KOPT-K1 (cell line): Measurements from ENCODE around the gene IMMP2L.

ENCODE experiments used
- H3K27ac ChIP-seq: fragments of 200-600 bp; sonication (generic); 2 replicates; pipeline ENCODE4 v1.5.1; 2016; ENCODE audit warnings: antibody characterized with exemption, mild to moderate bottlenecking, low read depth, low read length; ENCODE audit not compliant: poor library complexity, severe bottlenecking
- H3K36me3 ChIP-seq: fragments of 200-600 bp; sonication (generic); 2 replicates; pipeline ENCODE4 v1.5.1; 2017; ENCODE audit warnings: antibody characterized with exemption, mild to moderate bottlenecking, low read length, moderate library complexity; ENCODE audit not compliant: insufficient read depth
- H3K9me3 ChIP-seq: fragments of 200-600 bp; sonication (generic); 2 replicates; pipeline ENCODE4 v1.5.1; 2017; ENCODE audit warnings: antibody characterized with exemption, low read length, mild to moderate bottlenecking; ENCODE audit not compliant: insufficient read depth, poor library complexity, severe bottlenecking

IMMP2L gene

DNA sequence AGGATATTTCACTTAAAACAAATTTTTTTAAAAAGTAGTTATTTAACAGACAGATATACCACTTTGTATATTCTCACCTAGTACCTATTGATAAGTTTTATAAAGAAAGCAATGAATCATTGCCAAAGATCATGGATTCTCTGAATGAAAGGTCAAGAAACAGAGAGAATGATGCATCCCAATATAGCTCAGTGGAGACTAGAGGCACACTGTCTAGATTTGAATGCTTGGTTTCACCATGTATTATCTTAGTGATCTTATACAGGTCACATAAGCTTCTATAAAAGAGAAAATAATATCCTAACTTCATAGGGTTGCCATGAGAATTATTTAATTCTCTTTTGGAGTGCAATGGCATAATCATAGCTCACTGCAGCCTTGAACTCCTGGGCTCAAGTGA, 558.4 kb downstream of the IMMP2L start:
- Histone ChIP-seq H3K27ac (no peak overlapping the region), H3K36me3 (no peaks in the 10 kb centered on the region), H3K9me3 (no peaks in the 10 kb centered on the region)

DNA sequence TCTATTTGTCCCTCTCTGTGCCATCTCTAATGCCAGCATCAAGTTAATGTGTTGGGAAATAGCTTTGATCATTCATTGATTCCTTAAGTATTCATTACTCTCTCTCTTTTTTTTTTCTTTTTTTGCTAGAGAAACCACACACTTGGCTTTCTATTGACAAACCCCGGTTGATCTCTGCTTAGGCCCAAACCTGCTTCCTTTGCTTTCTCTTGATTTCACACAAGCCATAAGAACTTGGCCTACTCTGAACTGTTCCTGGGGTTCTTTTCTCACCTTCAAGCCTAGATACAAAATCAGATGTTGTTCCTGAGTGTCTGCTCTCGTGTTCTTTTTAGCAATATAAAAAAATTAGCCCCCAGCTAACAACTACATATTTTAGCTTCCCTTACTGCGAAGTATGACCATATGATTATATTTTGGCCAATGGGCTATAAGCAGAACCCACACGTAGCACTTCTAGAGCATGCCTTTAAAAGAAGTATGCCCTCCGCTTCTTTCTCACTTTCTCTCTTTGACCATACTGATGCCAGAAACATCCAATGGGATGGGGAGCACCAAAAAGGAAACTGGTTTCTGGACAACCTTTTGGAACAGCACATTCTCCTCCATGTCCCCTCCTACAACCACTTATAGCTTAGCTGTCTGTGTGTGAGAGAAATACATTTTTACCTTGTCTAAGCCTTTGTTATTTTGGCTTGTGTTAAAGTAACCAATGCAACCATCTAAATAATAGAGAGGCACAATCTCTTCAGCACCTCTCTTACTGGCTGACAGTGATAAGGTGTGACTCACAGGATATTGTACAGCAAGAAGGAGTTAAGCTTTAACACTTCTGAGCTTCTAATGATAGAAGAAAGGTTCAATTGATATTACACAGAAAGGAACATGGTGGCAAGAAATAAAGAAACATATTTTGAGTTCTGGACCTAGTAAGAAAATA, 568.0 kb downstream of the IMMP2L start:
- Histone ChIP-seq H3K9me3 (no peaks in the 10 kb centered on the region), H3K36me3 (no peaks in the 10 kb centered on the region), H3K27ac (no peak overlapping the region)

DNA sequence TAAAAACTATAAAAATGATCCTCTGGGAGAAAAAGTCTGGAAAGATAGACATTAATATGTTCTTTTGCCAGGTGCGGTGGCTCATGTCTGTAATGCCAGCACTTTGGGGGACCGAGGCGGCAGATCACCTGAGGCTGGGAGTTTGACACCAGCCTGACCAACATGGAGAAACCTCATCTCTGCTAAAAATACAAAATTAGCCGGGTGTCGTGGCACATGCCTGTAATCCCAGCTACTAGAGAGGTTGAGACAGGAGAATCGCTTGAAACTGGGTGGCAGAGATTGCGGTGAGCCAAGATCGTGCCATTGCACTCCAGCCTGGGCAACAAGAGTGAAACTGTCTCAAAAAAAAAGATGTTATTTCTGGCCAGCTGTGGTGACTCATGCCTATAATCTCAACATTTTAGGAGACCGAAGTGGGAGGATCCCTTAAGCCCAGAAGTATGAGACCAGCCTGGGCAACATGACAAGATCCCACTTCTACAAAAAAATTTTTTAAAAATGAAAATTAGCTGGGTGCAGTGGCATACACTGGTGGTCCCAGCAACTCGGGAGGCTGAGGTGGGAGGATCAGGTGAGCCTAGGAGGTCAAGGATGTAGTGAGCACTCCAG, 573.3 kb downstream of the IMMP2L start:
- Histone ChIP-seq H3K27ac (no peak overlapping the region), H3K36me3 (no peaks in the 10 kb centered on the region), H3K9me3 (no peaks in the 10 kb centered on the region)

DNA sequence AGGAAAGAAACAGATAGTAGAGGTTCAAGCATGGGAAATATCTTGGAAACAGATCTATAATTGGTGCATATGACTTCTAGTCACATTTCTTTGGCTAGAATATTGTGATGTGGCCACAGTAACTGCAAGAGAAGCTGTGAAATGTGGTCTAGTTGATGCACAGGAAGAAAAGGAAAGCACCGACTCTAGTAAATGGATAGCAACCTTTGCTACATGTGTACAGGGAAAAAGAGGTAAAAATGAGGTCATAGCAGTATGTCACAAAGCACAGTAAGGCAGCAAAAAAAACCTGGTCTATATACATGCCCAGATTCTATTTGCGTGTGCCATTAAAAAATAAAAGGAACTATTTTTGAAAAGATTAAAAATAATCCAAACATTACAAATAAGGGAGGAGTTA, 573.9 kb downstream of the IMMP2L start:
- no peaks in the 10 kb centered on the region for H3K36me3 ChIP-seq
- no peaks in the 10 kb centered on the region for H3K9me3 ChIP-seq
- H3K27ac ChIP-seq = no peak overlapping the region

DNA sequence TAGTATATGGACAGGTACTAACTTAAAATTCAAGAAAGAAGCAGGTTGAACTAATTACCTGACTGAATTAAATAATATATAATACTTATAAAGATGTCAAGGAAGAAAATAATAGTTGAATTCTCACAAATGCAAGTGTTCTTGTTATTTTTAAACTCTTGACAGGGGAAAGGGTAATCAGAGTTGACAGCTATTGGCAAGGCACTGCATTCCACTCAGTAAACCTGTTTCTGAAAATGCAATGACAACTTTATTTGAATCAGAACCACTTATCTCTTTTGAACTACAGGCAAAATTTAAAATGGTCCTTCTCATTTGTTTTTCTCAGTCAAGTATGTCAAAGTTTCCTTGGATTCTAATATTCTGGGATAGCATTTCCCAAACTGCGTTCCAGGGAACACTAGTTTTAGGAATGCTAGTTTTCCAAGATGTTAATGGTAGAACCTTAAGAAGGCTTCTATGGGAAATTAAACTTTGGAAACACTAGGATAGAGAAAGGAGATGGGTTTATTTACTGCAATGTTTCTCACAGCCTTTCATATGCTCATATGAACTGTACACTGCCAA, 575.1 kb downstream of the IMMP2L start:
- Histone ChIP-seq H3K9me3 (no peaks in the 10 kb centered on the region), H3K36me3 (no peaks in the 10 kb centered on the region), H3K27ac (no peak overlapping the region)

DNA sequence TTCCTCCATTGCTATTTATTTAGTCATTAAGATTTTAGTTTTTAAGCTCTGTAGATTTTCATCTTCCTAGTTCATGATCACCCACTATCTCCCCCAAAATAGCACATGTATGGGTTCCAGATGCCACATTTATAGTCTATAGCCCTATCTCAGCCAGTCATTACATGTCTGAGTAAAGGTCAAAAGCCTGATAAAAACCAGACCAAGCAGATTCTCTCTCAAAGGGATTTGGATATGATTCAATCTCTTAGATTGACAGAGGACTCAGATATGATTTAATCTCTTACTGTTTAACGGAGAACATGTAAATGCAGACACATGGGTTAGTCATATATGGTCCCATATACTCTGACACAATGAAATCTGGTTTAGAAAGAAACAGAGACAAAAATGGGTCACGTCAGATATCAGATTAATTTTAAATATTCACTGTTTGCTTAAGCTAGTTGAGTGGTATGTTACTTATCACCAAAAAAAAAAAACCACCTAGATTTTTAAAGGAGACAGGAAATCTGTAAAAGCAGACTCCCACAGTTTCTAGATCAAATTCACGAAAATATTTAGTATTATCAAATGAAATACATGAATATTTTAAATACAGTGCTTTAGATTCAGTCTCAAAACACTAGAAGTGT, 578.4 kb downstream of the IMMP2L start:
- no peak overlapping the region for H3K27ac ChIP-seq
- H3K36me3 ChIP-seq = no peaks in the 10 kb centered on the region
- no peaks in the 10 kb centered on the region for H3K9me3 ChIP-seq

DNA sequence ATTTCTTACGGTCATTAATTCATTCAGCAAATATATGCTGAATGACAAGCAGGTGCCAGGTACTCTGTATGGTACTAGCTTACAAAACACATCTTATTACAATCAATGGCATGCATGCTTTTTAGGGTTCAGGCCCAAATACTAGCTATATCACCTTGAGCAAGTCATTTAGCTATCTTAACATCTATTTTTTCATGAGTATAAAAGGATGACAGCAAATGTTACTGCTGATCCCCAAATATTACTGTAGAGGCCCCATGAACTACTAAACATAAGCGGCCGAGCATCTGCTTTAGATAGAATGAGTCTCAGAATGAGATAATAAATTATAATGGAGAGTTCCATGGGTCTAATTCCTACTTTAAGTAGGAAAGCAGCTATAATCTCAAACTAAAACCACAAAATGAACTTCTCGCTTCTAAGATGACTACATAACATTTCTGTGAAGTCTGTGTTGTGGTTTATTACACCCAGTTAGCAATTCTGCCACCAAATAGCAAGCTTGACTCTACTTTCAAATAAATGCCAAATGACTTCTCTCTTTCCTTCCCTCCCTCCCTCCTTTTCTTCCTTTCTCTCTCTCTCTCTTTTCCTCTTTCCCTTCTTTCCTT, 585.1 kb downstream of the IMMP2L start:
- no peaks in the 10 kb centered on the region for H3K36me3 ChIP-seq
- H3K27ac ChIP-seq = peak overlapping the region; percentile 40
- H3K9me3 ChIP-seq = no peaks in the 10 kb centered on the region

DNA sequence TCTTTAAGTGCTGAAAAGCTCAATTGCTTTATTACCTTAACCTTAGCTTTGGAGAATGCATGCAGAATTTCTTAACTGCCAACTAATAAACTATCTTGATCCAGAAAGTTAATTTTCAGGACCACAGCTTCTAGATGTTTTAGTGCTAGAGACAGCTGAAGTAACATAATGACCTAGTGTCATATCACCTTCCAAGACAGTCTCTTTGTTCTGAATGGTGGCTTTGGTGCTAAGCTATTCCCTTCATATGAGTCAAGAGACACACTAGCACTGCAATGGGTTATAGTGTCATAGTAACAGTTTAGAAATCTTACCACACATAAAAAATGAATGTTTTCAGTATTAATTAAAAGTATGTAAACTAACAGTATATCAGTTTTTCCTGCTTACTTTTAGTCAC, 586.8 kb downstream of the IMMP2L start:
- no peaks in the 10 kb centered on the region for H3K36me3 ChIP-seq

DNA sequence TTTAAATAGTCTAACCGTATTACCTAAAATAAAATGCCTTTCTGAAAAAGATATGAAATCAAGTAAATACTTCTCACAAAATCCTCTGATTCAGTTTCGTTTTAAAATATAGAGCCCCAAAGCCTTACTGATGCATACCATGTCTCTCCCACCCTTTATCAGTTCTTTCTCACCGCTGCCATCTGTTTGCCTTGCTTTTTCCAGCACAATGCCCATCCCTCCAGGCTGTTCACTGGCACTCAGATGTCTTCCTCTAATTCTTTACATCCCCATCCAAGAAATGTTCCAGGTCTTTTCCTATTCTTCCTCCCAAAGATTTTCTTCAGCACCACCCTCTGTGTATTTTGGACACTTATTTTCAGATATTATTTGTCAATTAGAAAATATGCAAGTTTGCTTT, 587.9 kb downstream of the IMMP2L start:
- no peaks in the 10 kb centered on the region for H3K9me3 ChIP-seq
- H3K36me3 ChIP-seq = no peaks in the 10 kb centered on the region
- H3K27ac ChIP-seq = no peak overlapping the region

More for the DNA sequence above, 586.8 kb downstream of the IMMP2L start:
- no peak overlapping the region for H3K27ac ChIP-seq
- H3K9me3 ChIP-seq = no peaks in the 10 kb centered on the region

DNA sequence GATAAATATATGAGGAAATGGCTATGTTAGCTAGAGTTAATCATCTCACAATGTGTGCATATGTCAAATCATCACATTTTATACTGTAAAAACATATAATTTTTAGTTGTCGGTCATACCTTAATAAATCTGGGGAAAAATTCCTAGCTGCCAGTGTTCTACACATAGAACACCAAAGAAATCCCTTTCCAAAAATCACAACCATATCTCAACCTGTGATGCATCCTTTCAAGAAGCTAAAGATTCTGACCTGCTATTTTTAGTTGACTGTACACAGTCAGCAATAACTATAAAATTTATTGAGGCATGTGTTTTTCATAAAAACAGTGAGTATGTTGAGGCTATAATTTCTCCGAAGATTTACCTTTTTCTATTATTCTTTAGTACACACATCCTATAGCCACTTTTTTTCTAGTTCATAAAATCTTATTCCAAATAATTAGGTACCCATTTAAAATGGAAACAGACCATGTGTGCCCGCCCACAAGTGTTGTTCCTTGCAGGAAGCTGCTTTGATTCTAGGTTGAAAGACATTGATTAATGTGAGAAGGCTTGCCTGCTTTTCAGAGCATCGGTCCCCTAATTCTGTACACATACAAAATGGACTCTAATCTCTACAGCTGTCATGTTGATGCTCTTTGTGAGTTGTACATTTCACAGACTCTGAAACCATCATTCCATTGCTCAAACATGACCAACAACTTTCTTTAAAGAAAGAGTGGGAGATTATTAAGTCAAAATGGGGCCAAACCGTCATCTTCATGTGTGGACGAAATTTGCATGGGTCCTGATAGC, 588.9 kb downstream of the IMMP2L start:
- H3K9me3 ChIP-seq = no peaks in the 10 kb centered on the region
- H3K36me3 ChIP-seq = no peaks in the 10 kb centered on the region
- H3K27ac ChIP-seq = no peak overlapping the region

DNA sequence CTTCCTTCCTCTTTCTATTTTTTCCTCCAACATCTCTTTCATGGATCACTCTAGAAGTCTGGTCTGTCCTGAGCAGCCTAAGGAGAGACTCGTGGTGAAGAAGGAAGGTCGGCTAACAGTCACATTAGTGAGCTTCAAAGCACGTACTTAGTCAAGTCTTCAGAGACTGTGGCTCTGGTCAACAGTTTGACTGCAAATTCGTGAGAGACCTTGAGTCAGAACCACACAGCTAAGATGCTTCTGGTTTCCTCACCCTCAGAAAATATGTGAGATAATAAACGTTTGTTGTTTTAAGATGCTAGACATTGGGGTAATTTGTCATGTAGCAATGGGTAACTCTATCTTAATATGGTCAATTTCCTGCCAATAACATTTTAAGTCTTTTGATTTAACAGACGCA, 597.5 kb downstream of the IMMP2L start:
- no peak overlapping the region for H3K27ac ChIP-seq
- H3K36me3 ChIP-seq = no peaks in the 10 kb centered on the region
- H3K9me3 ChIP-seq = no peaks in the 10 kb centered on the region

DNA sequence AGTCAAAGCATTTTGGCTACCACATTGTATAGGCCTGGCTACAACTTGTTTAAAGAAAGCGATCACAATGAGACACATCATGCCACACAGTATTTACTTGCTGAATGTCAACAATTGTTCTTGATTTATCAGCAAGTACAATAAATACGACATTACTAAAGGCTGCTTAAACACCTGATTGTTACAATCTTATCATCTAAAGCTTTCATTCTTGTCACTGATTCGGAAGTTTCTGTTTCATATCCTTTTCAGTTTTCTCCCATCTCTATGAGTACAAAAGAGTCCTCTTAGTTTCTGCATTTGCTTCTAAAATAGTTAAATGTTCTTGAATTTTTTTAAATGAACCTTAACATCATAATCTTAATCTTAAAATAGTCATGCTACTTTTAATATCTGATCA, 599.5 kb downstream of the IMMP2L start:
- no peak overlapping the region for H3K27ac ChIP-seq
- H3K36me3 ChIP-seq = no peaks in the 10 kb centered on the region
- no peaks in the 10 kb centered on the region for H3K9me3 ChIP-seq

DNA sequence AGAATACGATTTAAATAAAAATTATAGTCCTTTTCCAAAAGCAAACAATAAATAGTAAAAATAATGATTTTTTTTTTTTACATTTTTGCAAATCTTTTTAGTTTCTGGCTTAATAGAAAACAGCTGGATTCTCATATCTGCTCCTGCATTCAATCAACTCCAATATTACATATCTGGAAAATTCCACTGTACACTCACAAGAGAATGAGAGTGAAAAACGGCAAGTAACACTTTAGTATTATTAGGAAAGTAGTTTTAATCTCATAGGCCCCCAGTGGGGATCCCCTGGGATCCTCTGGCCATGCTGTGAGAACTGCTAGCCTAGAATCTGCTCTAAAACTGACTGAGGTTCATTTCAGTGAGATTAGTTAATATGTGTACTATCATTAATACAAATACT, 599.9 kb downstream of the IMMP2L start:
- Histone ChIP-seq H3K36me3 (no peaks in the 10 kb centered on the region), H3K9me3 (no peaks in the 10 kb centered on the region), H3K27ac (no peak overlapping the region)

DNA sequence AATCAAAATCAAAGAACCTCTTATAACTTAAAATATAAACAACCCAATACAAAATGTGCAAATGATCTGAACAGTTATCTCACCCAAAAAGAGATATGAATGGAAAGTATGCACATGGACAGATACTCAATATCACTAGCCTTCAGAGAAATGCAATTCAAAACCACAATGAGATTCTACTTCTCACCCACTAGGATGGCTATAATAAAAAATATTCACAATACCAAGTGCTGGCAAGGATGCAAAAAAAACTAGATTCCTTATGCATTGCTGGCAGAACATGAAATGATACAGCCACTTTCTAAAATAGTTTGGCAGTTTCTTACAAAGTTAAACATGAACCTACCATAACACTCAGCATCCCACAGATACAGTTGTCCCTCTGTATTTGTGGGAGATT, 601.5 kb downstream of the IMMP2L start:
- no peaks in the 10 kb centered on the region for H3K36me3 ChIP-seq
- H3K9me3 ChIP-seq = no peaks in the 10 kb centered on the region
- H3K27ac ChIP-seq = no peak overlapping the region
